K562 (cell line): ENCODE data around the gene FAM50A. TPM values are rescaled to one million over a fixed set of nuclear protein-coding genes. Genes with fewer than 3 reads are reported as not detected.

Experiments used
- ELF1 ChIP-seq: fragments of 200-800 bp; sonication (Bioruptor generic); IDR thresholded peaks from 2 replicates; pipeline ENCODE4 v1.6.1; 2016; ENCODE audit warnings: missing genetic modification characterization, missing compliant biosample characterization
- HDAC6 ChIP-seq: IDR thresholded peaks from 2 replicates; pipeline ENCODE4 v1.6.1; 2012; ENCODE audit warnings: low read depth, mild to moderate bottlenecking, control low read depth, inconsistent platforms, low read length, moderate library complexity
- JUND ChIP-seq, 2 experiments: IDR thresholded peaks; 2 replicates in 1 of 2; 3 replicates in 1 of 2; pipeline ENCODE4 v1.6.1; 2011; ENCODE audit warnings: borderline replicate concordance in 2 of 2, low read depth in 2 of 2, low read length in 2 of 2, improper control_type of control experiment in 1 of 2, missing biosample characterization in 1 of 2, missing genetic modification characterization in 1 of 2, missing genetic modification reagents in 1 of 2
- MAFG ChIP-seq: fragments of 450-650 bp; conservative IDR thresholded peaks from 2 replicates; pipeline ENCODE4 v1.6.1; 2016; ENCODE audit warnings: missing genetic modification characterization, missing compliant biosample characterization
- NCOA1 ChIP-seq: fragments of 450-650 bp; IDR thresholded peaks from 2 replicates; pipeline ENCODE4 v1.6.1; 2016; ENCODE audit warnings: low read depth
- NRF1 ChIP-seq, 2 experiments: fragments of 450-650 bp; IDR thresholded peaks in 1 of 2; conservative IDR thresholded peaks in 1 of 2; 2 replicates each; pipeline ENCODE4 v1.6.1; 2014; ENCODE audit warnings: mild to moderate bottlenecking in 2 of 2
- RBFOX2 ChIP-seq: fragments of 200-400 bp; formaldehyde crosslinking; IDR thresholded peaks from 2 replicates; pipeline ENCODE4 v1.6.1; 2017; ENCODE audit warnings: low read depth, mild to moderate bottlenecking, low read length, moderate library complexity
- SIN3A ChIP-seq, 2 experiments: fragments of 150-350 bp in 1 of 2; IDR thresholded peaks; 2 replicates each; pipeline ENCODE4 v1.6.1; 2011 to 2016; ENCODE audit warnings: borderline replicate concordance in 2 of 2, low read depth in 2 of 2, low read length in 2 of 2, mild to moderate bottlenecking in 2 of 2, moderate library complexity in 2 of 2; ENCODE audit not compliant: control insufficient read depth in 1 of 2
- SMARCE1 ChIP-seq: fragments of 450-650 bp; IDR thresholded peaks from 2 replicates; pipeline ENCODE4 v1.7.1; 2016; ENCODE audit warnings: mild to moderate bottlenecking
- TAF9B ChIP-seq: fragments of 450-650 bp; IDR thresholded peaks from 2 replicates; pipeline ENCODE4 v1.6.1; 2018; ENCODE audit warnings: mild to moderate bottlenecking; ENCODE audit not compliant: partially characterized antibody
- TEAD4 ChIP-seq, 2 experiments: sonication (generic) in 1 of 2; formaldehyde crosslinking in 1 of 2; IDR thresholded peaks; 2 replicates each; pipeline versions ENCODE4 v1.6.1 to v1.8.0; 2012 to 2022; ENCODE audit warnings: borderline replicate concordance in 1 of 2, inconsistent platforms in 1 of 2, low read length in 1 of 2, mild to moderate bottlenecking in 1 of 2, missing genetic modification reagents in 1 of 2
- polyA plus RNA-seq, 8 experiments: library from polyadenylated mRNA; depleted of rRNA in 4 of 8; stranded (reverse) in 5 of 8; unstranded in 3 of 8; fragments of >200 nt; fragmentation: Nextera tagmentation in 2 of 8; fragmentation: Illumina TruSeq in 1 of 8; extraction: Ambion mirVana in 2 of 8; extraction: Trizol in 1 of 8; gene quantifications; 2 replicates each; pipeline versions ENCODE4 v1.2.1 to v1.2.3, GENCODE V29; 2011 to 2014; ENCODE audit warnings: inconsistent platforms in 1 of 8, missing spikeins in 1 of 8
- total RNA-seq, 7 experiments: library from RNA; depleted of rRNA in 6 of 7; stranded (reverse); fragments of >200 nt in 6 of 7; fragmentation: Illumina TruSeq in 2 of 7; extraction: Trizol in 2 of 7; gene quantifications; 2 replicates each; pipeline versions ENCODE4 v1.2.1 to v1.2.3, GENCODE V29; 2011 to 2021; ENCODE audit warnings: low replicate concordance in 1 of 7
- TF ChIP-seq, protein P1 (sequence below): sonication (generic); formaldehyde crosslinking; IDR thresholded peaks from 2 replicates; pipeline ENCODE4 v1.5.0; 2020; ENCODE audit warnings: missing genetic modification reagents
- TF ChIP-seq, protein P2 (sequence below): sonication (generic); formaldehyde crosslinking; IDR thresholded peaks from 2 replicates; pipeline ENCODE4 v1.8.0; 2023; ENCODE audit warnings: missing genetic modification reagents, mild to moderate bottlenecking, borderline replicate concordance
- TF ChIP-seq, protein P3 (sequence below): sonication (generic); formaldehyde crosslinking; IDR thresholded peaks from 2 replicates; pipeline ENCODE4 v1.9.0; 2022; ENCODE audit warnings: mild to moderate bottlenecking, missing genetic modification reagents
- TF ChIP-seq, protein P4 (sequence below): fragments of 250-450 bp; sonication (Bioruptor Pico); IDR thresholded peaks from 2 replicates; pipeline ENCODE4 v1.9.0; 2021; ENCODE audit warnings: mild to moderate bottlenecking
- TF ChIP-seq, protein P5 (sequence below), 2 experiments: fragments of 450-650 bp; IDR thresholded peaks; 2 replicates each; pipeline ENCODE4 v1.6.1; 2016

Gene FAM50A
- total and polyA plus RNA-seq, 9 of the 15 experiments (the other 6 are each of a cell fraction or from before 2014, with no cell fraction given): 4.4 to 114 (median 67.3) TPM

DNA sequence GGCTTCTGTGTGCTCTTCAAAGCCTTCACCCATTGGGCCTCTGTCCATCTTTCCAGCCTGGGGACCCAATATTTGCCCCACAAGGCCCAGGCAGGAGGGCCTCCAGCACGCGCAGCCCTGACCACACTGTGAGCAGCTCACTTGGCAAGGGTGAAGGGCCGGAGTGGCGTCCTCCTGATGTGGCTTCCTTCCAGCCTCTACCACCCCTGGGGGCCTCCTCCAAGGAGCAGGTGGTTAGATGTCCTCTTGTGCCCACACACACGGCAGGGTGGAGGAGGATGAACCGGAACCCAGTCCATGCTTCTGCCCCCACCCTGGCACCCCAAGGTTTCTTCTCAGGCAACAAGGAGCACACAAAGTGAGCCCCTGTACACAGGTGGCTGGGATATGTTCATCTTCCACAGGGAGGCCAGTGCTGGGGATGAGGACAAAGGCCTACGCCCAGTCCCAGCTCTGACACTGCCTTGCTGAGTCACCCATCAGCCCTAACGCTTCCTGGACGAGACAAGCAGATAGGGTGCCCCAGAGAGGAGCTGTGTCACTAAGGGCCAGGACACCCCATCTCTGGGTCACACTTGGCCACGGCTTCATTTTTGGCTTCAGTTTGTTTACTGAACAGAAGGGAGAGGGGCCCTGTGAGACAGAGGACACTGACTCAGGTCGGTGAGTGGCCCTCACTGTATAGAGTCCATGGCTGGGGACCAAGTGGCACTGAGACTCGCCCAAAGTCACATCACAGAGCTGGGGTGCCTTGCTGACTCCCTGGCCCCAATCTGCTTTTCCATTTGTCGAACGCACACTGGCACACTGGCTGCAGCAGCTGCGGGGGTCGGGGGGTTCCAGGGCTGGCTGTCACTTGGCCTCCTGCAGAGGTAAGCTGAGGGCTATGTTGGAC is 40.6 kb downstream of the FAM50A start (continued):
- TF ChIP-seq, protein P1, sequence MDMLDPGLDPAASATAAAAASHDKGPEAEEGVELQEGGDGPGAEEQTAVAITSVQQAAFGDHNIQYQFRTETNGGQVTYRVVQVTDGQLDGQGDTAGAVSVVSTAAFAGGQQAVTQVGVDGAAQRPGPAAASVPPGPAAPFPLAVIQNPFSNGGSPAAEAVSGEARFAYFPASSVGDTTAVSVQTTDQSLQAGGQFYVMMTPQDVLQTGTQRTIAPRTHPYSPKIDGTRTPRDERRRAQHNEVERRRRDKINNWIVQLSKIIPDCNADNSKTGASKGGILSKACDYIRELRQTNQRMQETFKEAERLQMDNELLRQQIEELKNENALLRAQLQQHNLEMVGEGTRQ (CRISPR knock-in tag): no peak
- peak; percentile 62 for TF ChIP-seq RBFOX2
- TF ChIP-seq NCOA1: peak; percentile 33; the same call in 1 of the 2 replicates
- TF ChIP-seq SMARCE1: 0 out of 2 replicates have a peak, but pooled peaks have one; percentile 44
- peak; percentile 12; the same call in 1 of the 2 replicates for TF ChIP-seq TEAD4 (IDR thresholded peaks at IDR 0.05; ENCODE audit: low read length)
- no peak for TF ChIP-seq TEAD4 (CRISPR knock-in tag; IDR thresholded peaks at IDR 0.05; ENCODE audit: borderline replicate concordance)
- peak; percentile 89 for TF ChIP-seq JUND (IDR thresholded peaks at IDR 0.05; ENCODE audit: borderline replicate concordance, low read depth, low read length)
- TF ChIP-seq JUND (tag; IDR thresholded peaks at IDR 0.05; ENCODE audit: borderline replicate concordance, low read depth, low read length): peak; percentile 88; the same call in 1 of the 3 replicates
- peak; percentile 49; the same call in 1 of the 2 replicates for TF ChIP-seq ELF1 (tag)
- TF ChIP-seq, protein P2, sequence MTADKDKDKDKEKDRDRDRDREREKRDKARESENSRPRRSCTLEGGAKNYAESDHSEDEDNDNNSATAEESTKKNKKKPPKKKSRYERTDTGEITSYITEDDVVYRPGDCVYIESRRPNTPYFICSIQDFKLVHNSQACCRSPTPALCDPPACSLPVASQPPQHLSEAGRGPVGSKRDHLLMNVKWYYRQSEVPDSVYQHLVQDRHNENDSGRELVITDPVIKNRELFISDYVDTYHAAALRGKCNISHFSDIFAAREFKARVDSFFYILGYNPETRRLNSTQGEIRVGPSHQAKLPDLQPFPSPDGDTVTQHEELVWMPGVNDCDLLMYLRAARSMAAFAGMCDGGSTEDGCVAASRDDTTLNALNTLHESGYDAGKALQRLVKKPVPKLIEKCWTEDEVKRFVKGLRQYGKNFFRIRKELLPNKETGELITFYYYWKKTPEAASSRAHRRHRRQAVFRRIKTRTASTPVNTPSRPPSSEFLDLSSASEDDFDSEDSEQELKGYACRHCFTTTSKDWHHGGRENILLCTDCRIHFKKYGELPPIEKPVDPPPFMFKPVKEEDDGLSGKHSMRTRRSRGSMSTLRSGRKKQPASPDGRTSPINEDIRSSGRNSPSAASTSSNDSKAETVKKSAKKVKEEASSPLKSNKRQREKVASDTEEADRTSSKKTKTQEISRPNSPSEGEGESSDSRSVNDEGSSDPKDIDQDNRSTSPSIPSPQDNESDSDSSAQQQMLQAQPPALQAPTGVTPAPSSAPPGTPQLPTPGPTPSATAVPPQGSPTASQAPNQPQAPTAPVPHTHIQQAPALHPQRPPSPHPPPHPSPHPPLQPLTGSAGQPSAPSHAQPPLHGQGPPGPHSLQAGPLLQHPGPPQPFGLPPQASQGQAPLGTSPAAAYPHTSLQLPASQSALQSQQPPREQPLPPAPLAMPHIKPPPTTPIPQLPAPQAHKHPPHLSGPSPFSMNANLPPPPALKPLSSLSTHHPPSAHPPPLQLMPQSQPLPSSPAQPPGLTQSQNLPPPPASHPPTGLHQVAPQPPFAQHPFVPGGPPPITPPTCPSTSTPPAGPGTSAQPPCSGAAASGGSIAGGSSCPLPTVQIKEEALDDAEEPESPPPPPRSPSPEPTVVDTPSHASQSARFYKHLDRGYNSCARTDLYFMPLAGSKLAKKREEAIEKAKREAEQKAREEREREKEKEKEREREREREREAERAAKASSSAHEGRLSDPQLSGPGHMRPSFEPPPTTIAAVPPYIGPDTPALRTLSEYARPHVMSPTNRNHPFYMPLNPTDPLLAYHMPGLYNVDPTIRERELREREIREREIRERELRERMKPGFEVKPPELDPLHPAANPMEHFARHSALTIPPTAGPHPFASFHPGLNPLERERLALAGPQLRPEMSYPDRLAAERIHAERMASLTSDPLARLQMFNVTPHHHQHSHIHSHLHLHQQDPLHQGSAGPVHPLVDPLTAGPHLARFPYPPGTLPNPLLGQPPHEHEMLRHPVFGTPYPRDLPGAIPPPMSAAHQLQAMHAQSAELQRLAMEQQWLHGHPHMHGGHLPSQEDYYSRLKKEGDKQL: no peak
- TF ChIP-seq, protein P3, sequence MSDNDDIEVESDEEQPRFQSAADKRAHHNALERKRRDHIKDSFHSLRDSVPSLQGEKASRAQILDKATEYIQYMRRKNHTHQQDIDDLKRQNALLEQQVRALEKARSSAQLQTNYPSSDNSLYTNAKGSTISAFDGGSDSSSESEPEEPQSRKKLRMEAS (CRISPR knock-in tag): peak; percentile 59
- peak; percentile 93 for TF ChIP-seq MAFG
- peak; percentile 32 for TF ChIP-seq TAF9B
- 0 out of 4 replicates have a peak, but pooled peaks of 1 of the 2 experiments have one; percentile 29 for TF ChIP-seq NRF1 (conservative IDR thresholded peaks at IDR 0.05 in 1 of 2, IDR thresholded peaks at IDR 0.05 in 1 of 2)
- TF ChIP-seq, protein P4, sequence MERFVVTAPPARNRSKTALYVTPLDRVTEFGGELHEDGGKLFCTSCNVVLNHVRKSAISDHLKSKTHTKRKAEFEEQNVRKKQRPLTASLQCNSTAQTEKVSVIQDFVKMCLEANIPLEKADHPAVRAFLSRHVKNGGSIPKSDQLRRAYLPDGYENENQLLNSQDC (CRISPR knock-in tag): no peak
- TF ChIP-seq HDAC6: no peak
- TF ChIP-seq, protein P5, sequence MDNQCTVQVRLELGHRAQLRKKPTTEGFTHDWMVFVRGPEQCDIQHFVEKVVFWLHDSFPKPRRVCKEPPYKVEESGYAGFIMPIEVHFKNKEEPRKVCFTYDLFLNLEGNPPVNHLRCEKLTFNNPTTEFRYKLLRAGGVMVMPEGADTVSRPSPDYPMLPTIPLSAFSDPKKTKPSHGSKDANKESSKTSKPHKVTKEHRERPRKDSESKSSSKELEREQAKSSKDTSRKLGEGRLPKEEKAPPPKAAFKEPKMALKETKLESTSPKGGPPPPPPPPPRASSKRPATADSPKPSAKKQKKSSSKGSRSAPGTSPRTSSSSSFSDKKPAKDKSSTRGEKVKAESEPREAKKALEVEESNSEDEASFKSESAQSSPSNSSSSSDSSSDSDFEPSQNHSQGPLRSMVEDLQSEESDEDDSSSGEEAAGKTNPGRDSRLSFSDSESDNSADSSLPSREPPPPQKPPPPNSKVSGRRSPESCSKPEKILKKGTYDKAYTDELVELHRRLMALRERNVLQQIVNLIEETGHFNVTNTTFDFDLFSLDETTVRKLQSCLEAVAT (IDR thresholded peaks at IDR 0.05): no peak
- TF ChIP-seq SIN3A (IDR thresholded peaks at IDR 0.05; ENCODE audit: borderline replicate concordance in 2 of 2, control insufficient read depth in 1 of 2, low read depth in 2 of 2, low read length in 2 of 2): peak; percentile 16 to 62; a peak in 2 of 4 replicates
